Hepatocyte (in vitro differentiated cells): Measurements from ENCODE around the gene EAF1.

Experiments
- EZH2 ChIP-seq: fragments of 200-600 bp; sonication (generic); IDR thresholded peaks from 2 replicates; pipeline ENCODE4 v1.6.1; 2016; ENCODE audit warnings: antibody characterized with exemption, mild to moderate bottlenecking, borderline replicate concordance
- EZH2phosphoT487 ChIP-seq: fragments of 200-600 bp; sonication (generic); IDR thresholded peaks from one replicate; pipeline ENCODE4 v1.6.1; 2018; ENCODE audit warnings: antibody characterized with exemption, mild to moderate bottlenecking, low read depth, moderate library complexity; ENCODE audit not compliant: unreplicated experiment, severe bottlenecking
- TF ChIP-seq, protein P1 (sequence below): fragments of 200-600 bp; sonication (generic); IDR thresholded peaks from 2 replicates; pipeline ENCODE4 v1.5.1; 2016; ENCODE audit warnings: antibody characterized with exemption, mild to moderate bottlenecking; ENCODE audit not compliant: poor library complexity

- TF ChIP-seq, protein P1, sequence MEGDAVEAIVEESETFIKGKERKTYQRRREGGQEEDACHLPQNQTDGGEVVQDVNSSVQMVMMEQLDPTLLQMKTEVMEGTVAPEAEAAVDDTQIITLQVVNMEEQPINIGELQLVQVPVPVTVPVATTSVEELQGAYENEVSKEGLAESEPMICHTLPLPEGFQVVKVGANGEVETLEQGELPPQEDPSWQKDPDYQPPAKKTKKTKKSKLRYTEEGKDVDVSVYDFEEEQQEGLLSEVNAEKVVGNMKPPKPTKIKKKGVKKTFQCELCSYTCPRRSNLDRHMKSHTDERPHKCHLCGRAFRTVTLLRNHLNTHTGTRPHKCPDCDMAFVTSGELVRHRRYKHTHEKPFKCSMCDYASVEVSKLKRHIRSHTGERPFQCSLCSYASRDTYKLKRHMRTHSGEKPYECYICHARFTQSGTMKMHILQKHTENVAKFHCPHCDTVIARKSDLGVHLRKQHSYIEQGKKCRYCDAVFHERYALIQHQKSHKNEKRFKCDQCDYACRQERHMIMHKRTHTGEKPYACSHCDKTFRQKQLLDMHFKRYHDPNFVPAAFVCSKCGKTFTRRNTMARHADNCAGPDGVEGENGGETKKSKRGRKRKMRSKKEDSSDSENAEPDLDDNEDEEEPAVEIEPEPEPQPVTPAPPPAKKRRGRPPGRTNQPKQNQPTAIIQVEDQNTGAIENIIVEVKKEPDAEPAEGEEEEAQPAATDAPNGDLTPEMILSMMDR, result no peak
- no peak for TF ChIP-seq EZH2
- TF ChIP-seq EZH2phosphoT487, result no peak
These were observed 41.3 kb upstream of the EAF1 start for GRCh38 chr3:15385901-15386653.
